ENCODE measurements around the gene WNT3A. TPM values are rescaled to one million over a fixed set of nuclear protein-coding genes. Genes with fewer than 3 reads are reported as not detected.

WNT3A gene
- total RNA-seq, 2 experiments from 2014 or later, result not detected

DNA sequence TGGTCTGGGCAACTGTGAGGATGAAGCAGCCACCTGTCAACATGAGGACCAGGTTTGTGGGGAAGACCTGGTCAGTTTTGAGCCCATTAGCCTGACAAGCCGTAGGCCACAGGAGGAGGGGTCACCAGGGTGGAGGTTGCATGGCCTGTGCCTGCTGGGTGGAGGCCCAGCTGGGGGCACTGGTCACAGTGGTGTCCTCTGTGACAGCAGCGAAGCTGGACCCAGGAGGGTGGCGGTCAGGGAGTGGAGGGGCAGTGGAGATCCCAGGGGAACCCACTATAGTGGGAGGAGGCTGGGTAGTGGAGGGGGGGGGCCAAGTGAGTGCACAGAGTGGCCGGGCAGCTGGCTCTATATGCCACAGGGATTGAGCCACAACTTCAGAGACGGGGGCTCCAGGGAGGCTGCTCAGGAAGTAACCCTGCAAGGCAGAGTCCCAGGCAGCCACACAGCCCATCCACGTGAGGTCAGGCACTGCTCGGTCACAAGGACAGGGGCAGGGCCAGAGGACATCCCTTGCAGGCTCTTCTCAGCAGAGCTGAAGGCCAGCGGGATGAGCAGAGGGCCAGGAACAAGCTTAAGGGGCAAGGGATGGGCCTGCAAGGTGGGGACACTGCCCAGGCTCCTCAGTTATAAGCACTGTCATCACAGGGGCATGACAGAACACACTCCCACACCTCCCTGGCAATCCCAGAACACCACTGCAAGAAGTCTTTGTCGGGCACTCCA, 98.6 kb downstream of the WNT3A start:
- no peaks in the 10 kb centered on the region for H3K9me3 Mint-ChIP-seq
- H3K36me3 Mint-ChIP-seq (ENCODE audit: low read depth), result peaks cover 12% of the 10 kb centered on the region
- CTCF ChIA-PET, result interaction anchor here (1.5 kb wide), 1 partner anchor 19 kb away, joined by 3 read pairs; no protein-coding TSS in a partner anchor
- intact Hi-C loops (cut with micrococcal nuclease), result no loop called here
- no peaks in the 10 kb centered on the region for H3K27me3 Mint-ChIP-seq (ENCODE audit: low read depth)
- H3K4me3 Mint-ChIP-seq, result no peak overlapping the region
- no peak overlapping the region for H3K27ac Mint-ChIP-seq
- peaks cover 43% of the 10 kb centered on the region for H3K4me1 Mint-ChIP-seq (ENCODE audit: low read depth)
- DNase-seq, result no peak

- CTCF ChIA-PET, result interaction anchor here (1.5 kb wide), 1 partner anchor 19 kb away, joined by 3 read pairs; no protein-coding TSS in a partner anchor
- no peak for DNase-seq
- Mint-ChIP-seq H3K27me3 (ENCODE audit: low read depth) (no peaks in the 10 kb centered on the region), H3K36me3 (ENCODE audit: low read depth) (peaks cover 12% of the 10 kb centered on the region), H3K9me3 (no peaks in the 10 kb centered on the region), H3K27ac (no peak overlapping the region), H3K4me3 (peak overlapping the region; percentile 7), H3K4me1 (ENCODE audit: low read depth) (peaks cover 41% of the 10 kb centered on the region)
- intact Hi-C loops (cut with micrococcal nuclease), result no loop called here
Measured at GRCh38 chr1:228105996-228106799, 99.4 kb downstream of the WNT3A start.

DNA sequence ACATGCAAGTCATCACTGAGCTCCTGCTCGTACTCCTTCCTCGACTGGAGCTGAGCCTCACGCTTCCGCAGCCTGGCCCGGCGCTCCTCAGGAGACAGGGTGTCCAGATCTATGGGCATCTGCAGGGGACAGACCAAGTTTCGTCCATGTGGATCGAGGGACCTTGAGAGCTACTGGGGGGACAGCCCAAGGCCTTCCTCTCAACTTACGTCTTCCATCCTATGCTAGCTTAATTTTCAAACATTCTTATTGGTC, 99.9 kb downstream of the WNT3A start:
- no peak for DNase-seq
- intact Hi-C loops (cut with micrococcal nuclease), result no loop called here
- H3K27ac Mint-ChIP-seq, result no peak overlapping the region
- peaks cover 10% of the 10 kb centered on the region for H3K36me3 Mint-ChIP-seq (ENCODE audit: low read depth)
- H3K4me3 Mint-ChIP-seq, result no peak overlapping the region
- CTCF ChIA-PET, result interaction anchor here (1.5 kb wide), 1 partner anchor 20 kb away, joined by 3 read pairs; no protein-coding TSS in a partner anchor
- H3K4me1 Mint-ChIP-seq (ENCODE audit: low read depth), result peaks cover 36% of the 10 kb centered on the region
- H3K9me3 Mint-ChIP-seq, result no peaks in the 10 kb centered on the region
- H3K27me3 Mint-ChIP-seq (ENCODE audit: low read depth), result no peaks in the 10 kb centered on the region

DNA sequence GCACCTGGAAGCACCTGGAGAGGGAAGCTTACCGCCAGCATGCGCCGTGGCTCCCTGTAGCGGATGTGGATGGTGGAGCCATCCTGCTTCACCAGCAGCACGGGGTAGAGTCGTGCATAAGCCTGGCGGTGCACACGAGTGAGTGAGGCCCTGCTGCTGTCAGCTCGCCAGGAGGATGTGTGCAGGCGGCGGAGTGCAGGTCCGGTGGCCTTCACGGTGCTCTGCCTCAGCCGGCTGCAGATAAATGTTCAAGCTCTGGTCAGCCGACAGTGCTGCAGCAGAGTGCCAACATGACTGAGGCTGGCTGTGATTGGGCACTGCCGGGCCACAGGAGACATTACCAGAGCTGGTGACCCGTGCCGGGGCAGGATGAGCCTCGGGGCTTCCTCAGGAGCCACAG, 100.8 kb downstream of the WNT3A start:
- Mint-ChIP-seq H3K4me1 (ENCODE audit: low read depth) (peaks cover 36% of the 10 kb centered on the region), H3K9me3 (no peaks in the 10 kb centered on the region), H3K27me3 (ENCODE audit: low read depth) (no peaks in the 10 kb centered on the region), H3K4me3 (peak overlapping the region; percentile 91), H3K36me3 (ENCODE audit: low read depth) (peaks cover 10% of the 10 kb centered on the region), H3K27ac (no peak overlapping the region)
- intact Hi-C loops (cut with micrococcal nuclease), result loop anchor here (2.0 kb wide), 1 partner anchor 319 kb away; no protein-coding TSS in a partner anchor
- CTCF ChIA-PET, result no interaction called here
- DNase-seq, result no peak

DNA sequence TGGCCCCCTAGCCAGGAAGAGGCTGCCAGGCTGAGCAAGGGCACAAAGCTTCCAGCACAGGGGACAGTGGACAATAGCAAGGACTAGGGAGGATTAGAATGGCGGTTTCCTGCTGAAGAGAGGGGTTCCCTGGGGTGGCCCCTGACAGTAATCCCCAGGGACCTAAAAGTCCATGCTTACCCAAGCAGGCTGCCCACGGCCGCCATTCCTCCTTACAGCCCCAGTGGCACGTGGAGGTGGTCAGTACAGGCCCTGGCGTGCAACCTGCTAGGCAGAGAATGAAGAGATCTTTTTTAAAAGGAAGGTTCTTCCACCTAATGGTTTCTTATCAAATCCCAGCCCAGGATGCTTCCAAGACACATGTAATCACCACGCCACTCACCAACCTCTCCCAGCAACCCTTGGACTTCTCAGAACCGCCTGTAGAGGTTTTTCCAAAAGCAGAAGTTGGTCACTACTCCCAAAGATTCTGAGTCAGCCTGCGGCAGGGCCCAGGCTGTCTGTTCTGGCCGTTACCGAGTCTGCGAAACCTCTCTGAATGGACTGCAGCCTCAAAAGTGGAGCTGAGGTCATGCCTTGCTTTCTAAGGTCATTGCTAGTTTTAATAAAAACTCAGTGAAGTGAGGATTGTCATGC, 101.4 kb downstream of the WNT3A start:
- no peak for DNase-seq
- no peaks in the 10 kb centered on the region for H3K27me3 Mint-ChIP-seq (ENCODE audit: low read depth)
- intact Hi-C loops (cut with micrococcal nuclease), result loop anchor here (2.0 kb wide), 1 partner anchor 319 kb away; no protein-coding TSS in a partner anchor
- H3K36me3 Mint-ChIP-seq (ENCODE audit: low read depth), result peaks cover 10% of the 10 kb centered on the region
- H3K4me3 Mint-ChIP-seq, result peak overlapping the region; percentile 91
- CTCF ChIA-PET, result interaction anchor here (1.1 kb wide), 1 partner anchor 57 kb away, joined by 3 read pairs; no protein-coding TSS in a partner anchor
- H3K9me3 Mint-ChIP-seq, result no peaks in the 10 kb centered on the region
- H3K27ac Mint-ChIP-seq, result peak overlapping the region; percentile 76
- H3K4me1 Mint-ChIP-seq (ENCODE audit: low read depth), result peaks cover 36% of the 10 kb centered on the region

GRCh38 chr1:228108742-228109072, 101.9 kb downstream of the WNT3A start:
- H3K4me3 Mint-ChIP-seq, result peak overlapping the region; percentile 91
- H3K27ac Mint-ChIP-seq, result peak overlapping the region; percentile 76
- intact Hi-C loops (cut with micrococcal nuclease), result loop anchor here (1.0 to 2.0 kb wide), 5 partner anchors 26 to 320 kb away; partner anchors contain the start of genes ARF1 and GUK1
- CTCF ChIA-PET, result interaction anchor here (1.1 to 1.3 kb wide), 2 partner anchors 22 to 56 kb away, joined by 3 to 5 read pairs; no protein-coding TSS in a partner anchor
- peaks cover 33% of the 10 kb centered on the region for H3K4me1 Mint-ChIP-seq (ENCODE audit: low read depth)
- no peaks in the 10 kb centered on the region for H3K27me3 Mint-ChIP-seq (ENCODE audit: low read depth)
- peaks cover 10% of the 10 kb centered on the region for H3K36me3 Mint-ChIP-seq (ENCODE audit: low read depth)
- no peak for DNase-seq
- H3K9me3 Mint-ChIP-seq, result no peaks in the 10 kb centered on the region

DNA sequence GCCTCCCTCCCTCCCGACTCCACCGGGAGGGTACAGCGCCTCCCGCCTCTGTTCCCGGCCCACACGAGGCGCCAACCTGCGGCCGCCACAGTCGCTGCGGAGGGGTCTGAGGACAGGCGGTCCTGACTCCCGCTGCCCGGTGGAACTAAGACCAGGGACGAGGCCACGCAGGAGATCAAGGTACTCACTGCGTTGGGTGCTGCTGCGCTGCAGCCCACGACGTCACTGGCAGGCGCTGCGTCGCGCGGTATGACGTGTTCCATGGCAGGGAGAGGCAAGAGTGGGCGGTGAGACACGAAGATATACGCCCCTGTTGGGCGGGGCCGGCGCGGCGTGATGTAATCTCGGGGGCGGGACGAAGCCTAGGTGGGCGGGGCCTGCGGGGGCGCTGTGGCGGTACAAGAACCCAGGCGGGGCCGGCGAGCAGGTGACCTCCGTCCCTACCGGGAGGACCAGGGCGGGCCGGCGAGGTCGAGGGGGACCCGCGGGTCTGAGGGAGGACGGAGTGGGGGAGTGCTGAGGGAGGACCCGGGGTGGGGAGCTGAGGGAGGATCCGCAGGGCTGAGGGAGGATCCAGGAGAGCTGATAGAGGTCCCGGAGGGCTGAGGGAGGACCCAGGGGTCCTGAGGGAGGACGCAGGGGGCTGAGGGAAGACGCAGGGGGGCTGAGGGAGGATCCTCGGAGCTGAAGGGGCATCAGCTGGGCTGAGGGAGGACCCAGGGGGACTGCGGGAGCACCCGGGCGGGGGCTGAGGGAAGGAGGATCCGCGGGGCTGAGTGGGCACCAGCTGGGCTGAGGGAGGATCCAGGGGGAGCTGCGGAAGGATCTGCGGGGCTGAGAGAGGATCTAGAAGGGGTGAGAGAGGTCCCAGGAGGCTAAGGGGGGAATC, 102.5 kb downstream of the WNT3A start, which contains the start of gene MRPL55:
Gene MRPL55, minus strand, starts transcription at position 227 of the 889 bp plus-strand sequence. CDS start 1,039 bp downstream, outside the sequence.
- Mint-ChIP-seq H3K27ac (peak within 1 kb of the TSS; percentile 85), H3K36me3 (ENCODE audit: low read depth) (peaks cover 10% of the 10 kb centered on the region), H3K27me3 (ENCODE audit: low read depth) (no peaks in the 10 kb centered on the region), H3K9me3 (no peaks in the 10 kb centered on the region), H3K4me3 (peak within 1 kb of the TSS; percentile 91), H3K4me1 (ENCODE audit: low read depth) (peaks cover 27% of the 10 kb centered on the region)
- CTCF ChIA-PET, result interaction anchor here (0.6 to 1.7 kb wide), 6 partner anchors 9 to 1701 kb away, joined by 3 to 5 read pairs (median 3); partner anchors contain the start of gene PARP1
- intact Hi-C loops (cut with micrococcal nuclease), result loop anchor here (1.0 to 2.0 kb wide), 5 partner anchors 27 to 321 kb away; partner anchors contain the start of genes ARF1 and GUK1
- DNase-seq, result peak; percentile 98

DNA sequence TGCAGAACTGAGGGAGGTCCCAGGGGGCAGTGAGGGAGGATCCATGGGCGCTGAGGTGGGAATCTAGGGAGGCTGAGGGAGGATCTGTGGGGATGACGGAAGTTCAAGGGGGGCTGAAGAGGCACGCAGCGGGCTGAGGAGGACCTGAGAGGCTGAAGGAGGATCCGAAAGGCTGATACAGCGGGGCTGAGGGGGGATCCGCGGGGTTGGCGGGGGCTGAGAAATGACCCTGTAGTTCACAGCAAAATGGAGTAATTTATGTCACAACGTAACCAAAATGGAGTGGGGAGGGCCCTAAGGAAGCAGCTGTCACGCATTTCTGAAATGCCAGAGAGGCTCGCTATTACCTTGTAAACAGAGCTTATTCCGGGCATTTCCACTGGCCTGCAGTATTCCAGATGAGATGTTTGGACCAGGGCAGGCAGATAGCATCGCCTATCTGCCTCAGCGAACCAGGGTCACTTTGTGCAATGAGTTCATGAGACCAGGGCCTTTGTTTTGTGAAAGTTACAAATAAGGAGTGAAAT, 103.2 kb downstream of the WNT3A start:
- H3K36me3 Mint-ChIP-seq (ENCODE audit: low read depth), result peaks cover 6% of the 10 kb centered on the region
- H3K27me3 Mint-ChIP-seq (ENCODE audit: low read depth), result no peaks in the 10 kb centered on the region
- H3K9me3 Mint-ChIP-seq, result no peaks in the 10 kb centered on the region
- H3K27ac Mint-ChIP-seq, result peak overlapping the region; percentile 85
- intact Hi-C loops (cut with micrococcal nuclease), result loop anchor here (1.0 to 2.0 kb wide), 5 partner anchors 28 to 321 kb away; partner anchors contain the start of genes ARF1 and GUK1
- CTCF ChIA-PET, result interaction anchor here (0.7 to 1.7 kb wide), 4 partner anchors 9 to 1702 kb away, joined by 3 to 5 read pairs (median 4); partner anchors contain the start of gene PARP1
- peaks cover 23% of the 10 kb centered on the region for H3K4me1 Mint-ChIP-seq (ENCODE audit: low read depth)
- DNase-seq, result no peak
- H3K4me3 Mint-ChIP-seq, result peak overlapping the region; percentile 91

DNA sequence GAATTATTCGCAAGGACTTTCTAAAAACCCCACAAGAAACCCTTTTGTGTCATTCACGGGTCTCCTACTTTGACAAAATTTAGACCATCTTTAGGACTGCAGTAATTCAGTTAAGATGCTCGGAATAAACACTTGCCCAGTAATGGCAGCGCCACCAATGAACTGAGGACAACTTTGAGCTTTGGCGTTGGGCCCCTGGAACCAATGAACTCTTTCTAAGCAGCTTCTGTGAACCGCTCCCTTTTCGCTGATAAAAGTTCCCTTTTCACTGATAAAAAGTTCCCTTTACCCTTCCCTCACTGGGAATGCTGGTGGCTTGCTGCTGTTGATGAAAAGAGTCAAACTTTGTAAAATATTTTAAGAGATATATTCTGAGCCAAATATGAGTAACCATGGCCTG, 103.8 kb downstream of the WNT3A start:
- Mint-ChIP-seq H3K27ac (no peak overlapping the region), H3K9me3 (no peaks in the 10 kb centered on the region), H3K36me3 (ENCODE audit: low read depth) (peaks cover 5% of the 10 kb centered on the region), H3K4me3 (peak overlapping the region; percentile 91), H3K4me1 (ENCODE audit: low read depth) (peaks cover 23% of the 10 kb centered on the region), H3K27me3 (ENCODE audit: low read depth) (no peaks in the 10 kb centered on the region)
- intact Hi-C loops (cut with micrococcal nuclease), result no loop called here
- no peak for DNase-seq
- CTCF ChIA-PET, result interaction anchor here (0.6 to 1.7 kb wide), 2 partner anchors 27 to 111 kb away, joined by 3 to 5 read pairs; no protein-coding TSS in a partner anchor
